HepG2 (cell line): Measurements from ENCODE around the gene QDPR.

Experiments used
- ARHGAP35 ChIP-seq: sonication (generic); formaldehyde crosslinking; IDR thresholded peaks from 2 replicates; pipeline ENCODE4 v1.9.0; 2022; ENCODE audit warnings: mild to moderate bottlenecking, inconsistent platforms, moderate library complexity, missing genetic modification reagents, borderline replicate concordance
- MLX ChIP-seq: IDR thresholded peaks from 2 replicates; pipeline ENCODE4 v1.6.1; 2016
- RARA ChIP-seq: IDR thresholded peaks from 2 replicates; pipeline ENCODE4 v1.6.1; 2016; ENCODE audit warnings: missing genetic modification reagents, missing compliant biosample characterization

DNA sequence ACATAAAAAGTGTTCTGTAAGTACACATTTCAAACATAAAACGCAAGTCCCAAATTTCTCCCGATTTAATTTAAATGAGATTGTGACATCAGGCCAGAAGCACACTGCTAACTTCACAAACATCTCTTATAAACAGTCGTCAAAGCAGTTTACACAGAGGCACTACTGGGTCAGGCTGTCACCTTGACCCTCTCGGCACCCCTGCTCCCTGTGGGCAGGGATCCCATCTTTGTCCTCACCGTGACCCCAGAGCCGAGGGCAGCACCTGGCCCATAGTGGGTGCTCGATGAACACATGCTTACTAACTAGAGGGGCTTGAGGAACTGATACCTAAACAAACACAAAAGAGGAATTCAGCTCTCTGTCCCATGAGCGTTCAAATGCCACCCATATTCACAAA is 22.2 kb downstream of the QDPR start:
- TF ChIP-seq MLX (CRISPR knock-in tag) (no peak), ARHGAP35 (CRISPR knock-in tag) (no peak), RARA (CRISPR knock-in tag) (peak; percentile 98)
